PFSK-1 (cell line): ENCODE results near the gene KIAA1549.

ENCODE experiments used
- FOXP2 ChIP-seq: optimal IDR thresholded peaks from 2 replicates; pipeline ENCODE3; 2011; ENCODE audit warnings: borderline replicate concordance, control low read depth, inconsistent platforms; ENCODE audit not compliant: insufficient read depth; ENCODE audit errors: extremely low read length, extremely low read depth
- POLR2AphosphoS5 ChIP-seq: IDR thresholded peaks from 2 replicates; pipeline ENCODE4 v1.6.1; 2012; ENCODE audit warnings: low read depth, mild to moderate bottlenecking, control low read depth, low read length, moderate library complexity
- REST ChIP-seq, 2 experiments: IDR thresholded peaks; 2 replicates each; pipeline versions ENCODE4 v1.6.1 to v1.8.0; 2011 to 2012; ENCODE audit warnings: low read depth in 2 of 2, low read length in 2 of 2, control low read depth in 1 of 2, inconsistent platforms in 1 of 2, mild to moderate bottlenecking in 1 of 2, moderate library complexity in 1 of 2; ENCODE audit not compliant: insufficient read depth in 1 of 2
- SIN3A ChIP-seq: IDR thresholded peaks from 2 replicates; pipeline ENCODE4 v1.6.1; 2012; ENCODE audit warnings: mild to moderate bottlenecking, low read length, moderate library complexity, borderline replicate concordance; ENCODE audit not compliant: insufficient read depth
- TAF1 ChIP-seq: IDR thresholded peaks from 2 replicates; pipeline ENCODE4 v1.6.1; 2012; ENCODE audit warnings: low read length, control low read depth, borderline replicate concordance; ENCODE audit not compliant: insufficient read depth

- TF ChIP-seq TAF1, result no peak
- TF ChIP-seq POLR2AphosphoS5, result no peak
- TF ChIP-seq REST (IDR thresholded peaks at IDR 0.05; ENCODE audit: insufficient read depth in 1 of 2, low read depth in 2 of 2, low read length in 2 of 2), result no peak
- TF ChIP-seq SIN3A, result no peak
- TF ChIP-seq FOXP2, result no peak
These were observed 158.2 kb downstream of the KIAA1549 start for GRCh38 chr7:138822867-138823535.
